ENCODE results near the gene ASCL5. TPM values are rescaled to one million over a fixed set of nuclear protein-coding genes. Genes with fewer than 3 reads are reported as not detected.

ASCL5 gene
- total RNA-seq, 4 donors from 2014 or later = not detected

DNA sequence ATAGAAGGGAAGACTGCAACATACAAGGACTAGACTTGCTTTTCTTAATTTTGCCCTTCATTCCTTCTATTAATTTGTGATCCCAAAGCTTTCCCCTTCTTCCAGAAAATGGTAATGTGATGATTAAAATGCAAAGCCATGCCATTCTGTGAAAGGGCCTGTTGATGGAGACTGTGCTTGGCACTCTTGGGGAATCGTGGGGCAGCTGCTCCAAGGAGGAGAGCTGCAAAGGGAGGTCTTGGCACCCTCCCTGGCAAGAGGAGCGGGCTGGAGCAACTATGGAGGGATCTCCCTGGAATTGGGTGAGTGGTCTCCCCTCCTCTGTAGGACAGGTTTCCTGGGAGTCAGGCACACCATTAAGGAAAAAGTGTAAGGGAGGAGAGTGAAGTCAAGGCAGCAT, 31.4 kb downstream of the ASCL5 start:
- TF ChIP-seq CTCF (IDR thresholded peaks at IDR 0.05; ENCODE audit: low read depth) = no peak

- TF ChIP-seq CTCF (IDR thresholded peaks at IDR 0.05; ENCODE audit: low read depth) = no peak
These were observed 32.2 kb downstream of the ASCL5 start for GRCh38 chr1:201094832-201095231.

GRCh38 chr1:201093962-201094361, 33.0 kb downstream of the ASCL5 start:
- TF ChIP-seq CTCF (IDR thresholded peaks at IDR 0.05; ENCODE audit: low read depth) = no peak

GRCh38 chr1:201093561-201093960, 33.4 kb downstream of the ASCL5 start:
- no peak for TF ChIP-seq CTCF (IDR thresholded peaks at IDR 0.05; ENCODE audit: low read depth)

GRCh38 chr1:201092738-201093137, 34.2 kb downstream of the ASCL5 start:
- no peak for TF ChIP-seq CTCF (IDR thresholded peaks at IDR 0.05; ENCODE audit: low read depth)

DNA sequence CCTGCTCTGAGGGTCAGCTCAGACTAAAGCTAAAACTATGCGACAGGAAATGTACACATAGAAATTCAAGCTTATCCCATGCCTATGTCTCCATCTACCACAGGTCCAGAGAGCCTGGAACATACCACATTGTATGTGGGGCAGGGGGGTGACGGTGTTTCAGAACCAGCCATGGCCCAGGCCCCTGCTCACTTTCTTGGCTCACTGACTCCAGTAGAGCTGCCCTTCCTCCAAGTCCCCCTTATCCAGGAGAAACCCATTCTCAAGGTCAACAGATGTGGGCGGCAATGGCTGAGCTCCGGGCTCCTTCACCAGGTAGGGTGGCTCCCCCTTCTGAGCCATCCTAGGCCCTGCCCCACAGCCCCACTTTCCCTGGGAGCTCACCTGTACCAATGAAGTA, 35.7 kb downstream of the ASCL5 start:
- no peak for TF ChIP-seq CTCF (IDR thresholded peaks at IDR 0.05; ENCODE audit: low read depth)

- TF ChIP-seq CTCF (IDR thresholded peaks at IDR 0.05; ENCODE audit: low read depth) = no peak
These were observed 36.4 kb downstream of the ASCL5 start for GRCh38 chr1:201090541-201090940.
